ENCODE data around the gene GUK1.
"Not testable (repeated sequence)": the region's sequence is repeated elsewhere in the genome, so short reads cannot be mapped to it uniquely, and the experiment has no call there.

GUK1 gene

DNA sequence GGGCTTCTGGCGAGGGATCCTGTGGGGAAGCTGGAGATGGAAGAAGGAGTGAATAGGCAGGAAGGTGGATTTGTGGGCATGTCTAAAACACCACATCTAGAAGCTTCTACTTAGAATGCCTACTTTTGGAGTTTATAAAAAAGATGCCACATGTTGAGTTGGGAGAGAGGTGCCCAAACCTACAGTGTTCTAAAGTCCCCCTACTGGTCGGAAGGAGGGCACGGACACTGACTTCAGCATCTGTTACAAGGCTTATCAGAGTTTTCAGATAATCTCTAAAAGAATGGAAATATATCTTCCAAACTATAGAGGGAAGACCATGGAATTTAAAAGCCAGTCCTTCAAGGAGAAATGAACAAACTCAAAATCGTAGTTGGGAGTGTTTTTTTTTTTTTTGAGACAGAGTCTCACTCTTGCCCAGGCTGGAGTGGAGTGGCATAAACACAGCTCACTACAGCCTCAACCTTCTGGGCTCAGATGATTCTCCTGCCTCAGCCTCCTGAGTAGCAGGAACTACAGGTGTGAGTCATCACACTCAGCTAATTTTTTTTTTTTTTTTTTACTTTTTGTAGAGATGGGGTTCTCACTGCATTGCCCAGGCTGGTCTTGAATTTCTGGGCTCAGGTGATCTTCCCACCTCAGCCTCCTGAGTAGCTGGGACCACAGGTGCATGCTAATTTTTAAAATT lies 40.3 kb downstream of the GUK1 start:
- no peaks in the 10 kb centered on the region for H3K9me3 ChIP-seq (ENCODE audit: control insufficient read depth, insufficient read depth, low read length)
- no peak overlapping the region for H3K27ac ChIP-seq (ENCODE audit: low read length)
- H3K4me3 ChIP-seq (ENCODE audit: low read length) = no peak overlapping the region
- no peaks in the 10 kb centered on the region for H3K4me1 ChIP-seq (ENCODE audit: control insufficient read depth, insufficient read depth, low read length)
- DNase-seq (ENCODE audit: low read depth, low spot score) = no peak
- H3K36me3 ChIP-seq (ENCODE audit: control insufficient read depth, insufficient read depth, low read length) = no peaks in the 10 kb centered on the region
- WGBS (ENCODE audit: insufficient coverage, insufficient read length) = no CpG with 5 or more reads among the region's 4 CpGs
- no peaks in the 10 kb centered on the region for H3K27me3 ChIP-seq (ENCODE audit: control insufficient read depth, insufficient read depth, low read length)

GRCh38 chr1:228180959-228181644 lies 41.0 kb downstream of the GUK1 start:
- H3K27ac ChIP-seq (ENCODE audit: low read length) = no peak overlapping the region
- no peak overlapping the region for H3K4me3 ChIP-seq (ENCODE audit: low read length)
- H3K4me1 ChIP-seq (ENCODE audit: control insufficient read depth, insufficient read depth, low read length) = no peaks in the 10 kb centered on the region
- WGBS (ENCODE audit: insufficient coverage, insufficient read length) = no CpG with 5 or more reads among the region's 7 CpGs
- H3K27me3 ChIP-seq (ENCODE audit: control insufficient read depth, insufficient read depth, low read length) = no peaks in the 10 kb centered on the region
- H3K9me3 ChIP-seq (ENCODE audit: control insufficient read depth, insufficient read depth, low read length) = no peaks in the 10 kb centered on the region
- no peak for DNase-seq (ENCODE audit: low read depth, low spot score)
- H3K36me3 ChIP-seq (ENCODE audit: control insufficient read depth, insufficient read depth, low read length) = no peaks in the 10 kb centered on the region

DNA sequence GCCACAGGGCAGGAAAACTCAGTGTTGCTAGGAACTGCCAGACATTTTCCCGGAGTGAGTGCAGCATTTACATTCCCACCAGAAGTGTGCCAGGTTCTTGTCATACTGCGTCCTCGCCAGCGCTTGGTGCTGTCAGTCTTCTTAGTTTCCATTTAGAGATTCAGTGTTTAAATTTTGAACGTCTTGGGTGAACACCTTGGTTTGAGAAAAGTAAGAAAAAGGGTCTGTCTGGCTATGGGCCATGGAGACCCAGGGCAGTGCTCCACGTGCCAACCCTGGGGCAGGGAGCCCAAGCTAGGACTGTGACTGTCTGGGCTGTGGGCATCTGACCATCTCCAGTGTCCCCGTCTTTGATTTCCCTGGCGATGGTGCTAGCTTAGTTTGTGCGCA lies 41.6 kb downstream of the GUK1 start:
- Histone ChIP-seq H3K27me3 (ENCODE audit: control insufficient read depth, insufficient read depth, low read length) (no peaks in the 10 kb centered on the region), H3K36me3 (ENCODE audit: control insufficient read depth, insufficient read depth, low read length) (no peaks in the 10 kb centered on the region), H3K9me3 (ENCODE audit: control insufficient read depth, insufficient read depth, low read length) (no peaks in the 10 kb centered on the region), H3K27ac (ENCODE audit: low read length) (no peak overlapping the region), H3K4me3 (ENCODE audit: low read length) (no peak overlapping the region), H3K4me1 (ENCODE audit: control insufficient read depth, insufficient read depth, low read length) (no peaks in the 10 kb centered on the region)
- DNase-seq (ENCODE audit: low read depth, low spot score) = no peak
- WGBS (ENCODE audit: insufficient coverage, insufficient read length) = no CpG with 5 or more reads among the region's 9 CpGs

DNA sequence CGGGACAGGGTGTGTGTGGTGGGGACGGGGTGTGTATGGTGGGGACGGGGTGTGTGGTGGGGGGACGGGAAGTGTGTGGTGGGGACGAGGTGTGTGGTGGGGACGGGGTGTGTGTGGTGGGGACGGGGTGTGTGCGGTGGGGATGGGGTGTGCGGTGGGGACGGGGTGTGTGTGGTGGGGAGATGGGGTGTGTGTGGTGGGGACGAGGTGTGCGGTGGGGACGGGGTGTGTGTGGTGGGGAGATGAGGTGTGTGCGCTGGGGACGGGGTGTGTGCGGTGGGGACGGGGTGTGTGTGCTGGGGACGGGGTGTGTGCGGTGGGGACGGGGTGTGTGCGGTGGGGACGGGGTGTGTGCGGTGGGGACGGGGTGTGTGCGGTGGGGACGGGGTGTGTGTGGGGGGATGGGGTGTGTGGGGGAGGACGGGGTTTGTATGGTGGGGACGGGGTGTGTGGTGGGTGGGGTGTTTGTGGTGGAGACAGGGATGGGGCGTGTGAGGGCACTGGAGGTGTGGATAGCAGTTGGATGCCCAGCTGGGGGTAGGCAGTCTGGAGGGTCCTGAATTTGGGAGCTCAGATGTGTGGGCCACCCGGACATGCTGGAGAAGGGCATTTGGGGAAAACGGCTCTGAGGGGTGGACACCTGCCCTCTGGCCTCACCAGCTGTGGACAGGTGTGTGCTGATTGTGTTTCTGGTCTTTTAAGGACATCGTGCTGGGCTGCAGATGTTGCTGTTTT lies 42.4 kb downstream of the GUK1 start:
- no peaks in the 10 kb centered on the region for H3K27me3 ChIP-seq (ENCODE audit: control insufficient read depth, insufficient read depth, low read length)
- no peaks in the 10 kb centered on the region for H3K9me3 ChIP-seq (ENCODE audit: control insufficient read depth, insufficient read depth, low read length)
- H3K4me3 ChIP-seq (ENCODE audit: low read length) = no peak overlapping the region
- WGBS (ENCODE audit: insufficient coverage, insufficient read length) = 100% methylated on average over 2 of the region's 32 CpGs
- no peak for DNase-seq (ENCODE audit: low read depth, low spot score)
- no peak overlapping the region for H3K27ac ChIP-seq (ENCODE audit: low read length)
- H3K4me1 ChIP-seq (ENCODE audit: control insufficient read depth, insufficient read depth, low read length) = no peaks in the 10 kb centered on the region
- no peaks in the 10 kb centered on the region for H3K36me3 ChIP-seq (ENCODE audit: control insufficient read depth, insufficient read depth, low read length)

DNA sequence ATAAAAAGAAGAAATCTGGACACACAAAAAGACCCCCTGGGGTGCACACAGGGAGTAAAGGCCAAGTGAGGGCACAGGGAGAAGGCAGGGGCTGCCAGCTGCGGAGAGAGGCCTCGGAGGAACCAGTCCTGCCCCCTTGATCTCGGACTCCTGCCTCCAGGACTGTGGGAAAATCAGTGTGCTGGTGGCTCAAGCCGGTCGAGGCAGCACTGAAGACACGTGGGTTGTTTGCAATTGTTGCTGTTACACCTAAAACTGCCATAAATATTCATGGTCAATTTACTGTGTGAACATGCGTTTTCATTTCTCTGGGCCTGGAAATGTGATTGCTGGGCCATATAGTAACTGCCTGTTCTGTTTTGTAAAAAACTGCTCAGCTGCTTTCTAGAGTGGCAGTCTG lies 44.1 kb downstream of the GUK1 start:
- no peak overlapping the region for H3K27ac ChIP-seq (ENCODE audit: low read length)
- DNase-seq (ENCODE audit: low read depth, low spot score) = no peak
- no CpG with 5 or more reads among the region's 7 CpGs for WGBS (ENCODE audit: insufficient coverage, insufficient read length)

GRCh38 chr1:228185641-228185965 lies 45.5 kb downstream of the GUK1 start:
- no CpG with 5 or more reads among the region's 11 CpGs for WGBS (ENCODE audit: insufficient coverage, insufficient read length)
- DNase-seq (ENCODE audit: low read depth, low spot score) = no peak
- H3K27me3 ChIP-seq (ENCODE audit: control insufficient read depth, insufficient read depth, low read length) = no peaks in the 10 kb centered on the region

More for the DNA sequence above, 44.1 kb downstream of the GUK1 start:
- Histone ChIP-seq H3K9me3 (ENCODE audit: control insufficient read depth, insufficient read depth, low read length) (no peaks in the 10 kb centered on the region), H3K27me3 (ENCODE audit: control insufficient read depth, insufficient read depth, low read length) (no peaks in the 10 kb centered on the region), H3K36me3 (ENCODE audit: control insufficient read depth, insufficient read depth, low read length) (no peaks in the 10 kb centered on the region), H3K4me3 (ENCODE audit: low read length) (no peak overlapping the region), H3K4me1 (ENCODE audit: control insufficient read depth, insufficient read depth, low read length) (no peaks in the 10 kb centered on the region)

GRCh38 chr1:228188249-228188648 lies 48.2 kb downstream of the GUK1 start:
- H3K4me3 ChIP-seq (ENCODE audit: low read length); H3K36me3 ChIP-seq (ENCODE audit: control insufficient read depth, insufficient read depth, low read length); H3K27ac ChIP-seq (ENCODE audit: low read length); DNase-seq (ENCODE audit: low read depth, low spot score); H3K9me3 ChIP-seq (ENCODE audit: control insufficient read depth, insufficient read depth, low read length); H3K27me3 ChIP-seq (ENCODE audit: control insufficient read depth, insufficient read depth, low read length); H3K4me1 ChIP-seq (ENCODE audit: control insufficient read depth, insufficient read depth, low read length): not testable (repeated sequence)
- WGBS (ENCODE audit: insufficient coverage, insufficient read length) = no CpG with 5 or more reads among the region's 2 CpGs

More at GRCh38 chr1:228185641-228185965, 45.5 kb downstream of the GUK1 start:
- H3K4me3 ChIP-seq (ENCODE audit: low read length) = no peak overlapping the region
- H3K36me3 ChIP-seq (ENCODE audit: control insufficient read depth, insufficient read depth, low read length) = no peaks in the 10 kb centered on the region
- no peak overlapping the region for H3K27ac ChIP-seq (ENCODE audit: low read length)
- no peaks in the 10 kb centered on the region for H3K4me1 ChIP-seq (ENCODE audit: control insufficient read depth, insufficient read depth, low read length)
- no peaks in the 10 kb centered on the region for H3K9me3 ChIP-seq (ENCODE audit: control insufficient read depth, insufficient read depth, low read length)

DNA sequence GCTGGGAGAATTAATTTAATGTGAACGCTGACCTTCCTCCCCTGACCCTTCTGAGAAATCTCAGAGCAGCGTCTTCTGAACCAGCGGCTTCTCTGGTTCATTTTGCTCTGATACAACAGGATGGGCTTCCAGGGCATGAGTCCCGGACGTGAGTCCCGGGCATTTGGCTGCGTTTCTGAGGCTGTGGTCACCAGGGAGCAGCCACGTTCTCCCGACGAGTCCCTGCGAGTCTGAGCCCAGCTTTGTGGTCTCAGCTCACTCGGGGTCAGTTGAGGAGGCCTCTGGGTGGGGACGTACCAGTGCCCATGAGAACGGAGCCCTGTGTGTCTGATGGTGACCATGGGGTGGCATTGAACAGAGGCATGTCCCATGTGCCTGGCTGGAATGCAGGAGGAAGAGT lies 50.1 kb downstream of the GUK1 start:
- no peak for DNase-seq (ENCODE audit: low read depth, low spot score)
- Histone ChIP-seq H3K36me3 (ENCODE audit: control insufficient read depth, insufficient read depth, low read length) (no peaks in the 10 kb centered on the region), H3K9me3 (ENCODE audit: control insufficient read depth, insufficient read depth, low read length) (no peaks in the 10 kb centered on the region), H3K4me3 (ENCODE audit: low read length) (no peak overlapping the region), H3K27ac (ENCODE audit: low read length) (no peak overlapping the region), H3K4me1 (ENCODE audit: control insufficient read depth, insufficient read depth, low read length) (no peaks in the 10 kb centered on the region), H3K27me3 (ENCODE audit: control insufficient read depth, insufficient read depth, low read length) (no peaks in the 10 kb centered on the region)
- no CpG with 5 or more reads among the region's 14 CpGs for WGBS (ENCODE audit: insufficient coverage, insufficient read length)

GRCh38 chr1:228190778-228191177 lies 50.7 kb downstream of the GUK1 start:
- Histone ChIP-seq H3K27me3 (ENCODE audit: control insufficient read depth, insufficient read depth, low read length) (no peaks in the 10 kb centered on the region), H3K9me3 (ENCODE audit: control insufficient read depth, insufficient read depth, low read length) (no peaks in the 10 kb centered on the region), H3K27ac (ENCODE audit: low read length) (no peak overlapping the region), H3K36me3 (ENCODE audit: control insufficient read depth, insufficient read depth, low read length) (no peaks in the 10 kb centered on the region), H3K4me3 (ENCODE audit: low read length) (no peak overlapping the region), H3K4me1 (ENCODE audit: control insufficient read depth, insufficient read depth, low read length) (no peaks in the 10 kb centered on the region)
- no CpG with 5 or more reads among the region's 5 CpGs for WGBS (ENCODE audit: insufficient coverage, insufficient read length)
- no peak for DNase-seq (ENCODE audit: low read depth, low spot score)

DNA sequence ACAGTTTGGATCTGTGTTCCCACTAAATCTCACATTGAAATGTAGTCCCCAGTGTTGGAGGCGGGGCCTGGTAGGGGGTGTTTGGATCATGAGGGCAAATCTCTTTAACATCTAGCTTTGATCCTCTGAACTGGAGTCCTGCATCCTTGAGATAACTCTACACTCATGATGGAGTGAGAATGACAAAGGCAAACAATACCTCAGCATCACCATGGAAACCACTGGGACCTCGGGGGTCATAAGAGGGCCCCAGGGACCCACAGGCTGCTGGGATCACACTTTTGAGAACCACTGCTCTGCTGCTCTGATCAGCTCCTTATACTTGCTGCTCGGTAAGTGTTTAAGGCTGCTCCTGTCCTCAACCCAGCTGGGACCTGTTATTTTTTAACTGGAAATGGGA lies 54.4 kb downstream of the GUK1 start:
- WGBS (ENCODE audit: insufficient coverage, insufficient read length) = no CpG with 5 or more reads among the region's 3 CpGs
- Histone ChIP-seq H3K4me3 (ENCODE audit: low read length) (no peak overlapping the region), H3K27me3 (ENCODE audit: control insufficient read depth, insufficient read depth, low read length) (no peaks in the 10 kb centered on the region), H3K9me3 (ENCODE audit: control insufficient read depth, insufficient read depth, low read length) (no peaks in the 10 kb centered on the region), H3K36me3 (ENCODE audit: control insufficient read depth, insufficient read depth, low read length) (no peaks in the 10 kb centered on the region), H3K4me1 (ENCODE audit: control insufficient read depth, insufficient read depth, low read length) (no peaks in the 10 kb centered on the region), H3K27ac (ENCODE audit: low read length) (no peak overlapping the region)
- DNase-seq (ENCODE audit: low read depth, low spot score) = no peak

All from iPS DF 6.9 (cell line).